Gastroesophageal sphincter (tissue), 4 donors: ENCODE results near the gene COL19A1. TPM values are rescaled to one million over a fixed set of nuclear protein-coding genes. Genes with fewer than 3 reads are reported as not detected.

Experiments
- ATAC-seq: fragments of 150-250 bp; one replicate; pipeline ENCODE4 v1.9.1; 2016; ENCODE audit warnings: mild to moderate bottlenecking, moderate library complexity
- H3K27ac ChIP-seq, 4 donors: fragments of 200-600 bp; sonication (generic) in 3 of 4; 1 replicate in 3 of 4; 2 replicates in 1 of 4; pipeline ENCODE4 v1.5.1; 2016 to 2019
- H3K27me3 ChIP-seq: fragments of 200-600 bp; sonication (generic); one replicate; pipeline ENCODE4 v1.5.1; 2019
- H3K36me3 ChIP-seq, 2 donors: fragments of 200-600 bp; sonication (generic); one replicate each; pipeline ENCODE4 v1.5.1; 2019; ENCODE audit warnings: control low read depth in 1 of 2
- H3K4me1 ChIP-seq, 3 donors: fragments of 200-600 bp; sonication (generic); 1 replicate in 2 of 3; 2 replicates in 1 of 3; pipeline ENCODE4 v1.5.1; 2016 to 2019; ENCODE audit warnings: control low read depth in 2 of 3
- H3K4me3 ChIP-seq, 2 donors: fragments of 200-600 bp; sonication (generic); one replicate each; pipeline ENCODE4 v1.5.1; 2019; ENCODE audit warnings: mild to moderate bottlenecking in 1 of 2, moderate library complexity in 1 of 2
- H3K9me3 ChIP-seq, 3 donors: fragments of 200-600 bp; sonication (generic); one replicate each; pipeline ENCODE4 v1.5.1; 2017 to 2019; ENCODE audit warnings: control low read depth in 2 of 3
- EP300 ChIP-seq: sonication (generic); formaldehyde crosslinking; IDR thresholded peaks from one replicate; pipeline ENCODE4 v1.6.1; 2017; ENCODE audit warnings: antibody characterized with exemption, mild to moderate bottlenecking
- POLR2A ChIP-seq, 2 donors: fragments of 450-650 bp; IDR thresholded peaks; one replicate each; pipeline ENCODE4 v1.6.1; 2017; ENCODE audit warnings: antibody characterized with exemption in 2 of 2, mild to moderate bottlenecking in 2 of 2, moderate library complexity in 1 of 2
- POLR2AphosphoS5 ChIP-seq: sonication (generic); formaldehyde crosslinking; IDR thresholded peaks from one replicate; pipeline ENCODE4 v1.6.1; 2017; ENCODE audit warnings: antibody characterized with exemption
- WGBS, 2 donors: methylation state at CpG; one replicate each; pipeline ENCODE4 v1.1.5; 2018; ENCODE audit warnings: low coverage in 1 of 2; 5-methylcytosine and 5-hydroxymethylcytosine counted together
- total RNA-seq, 4 donors: library from RNA; depleted of rRNA; stranded (reverse); fragments of >200 nt; gene quantifications; one replicate each; pipeline ENCODE4 v1.1.0, GENCODE V29; 2016
- TF ChIP-seq, protein P1 (sequence below), 4 experiments: fragments of 200-600 bp in 2 of 4; fragments of 450-650 bp in 2 of 4; sonication (generic) in 1 of 4; IDR thresholded peaks; one replicate each; pipeline ENCODE4 v1.5.1; 2017 to 2019; ENCODE audit warnings: antibody characterized with exemption in 4 of 4, mild to moderate bottlenecking in 2 of 4, moderate library complexity in 2 of 4

The COL19A1 gene
- total RNA-seq, 4 donors from 2014 or later = 3.7 to 15.6 (median 6.5) TPM

- WGBS, 2 donors = 90 to 96% methylated on average over 3 of the region's 4 CpGs
- H3K9me3 ChIP-seq = no peaks in the 10 kb centered on the region
- no peak overlapping the region for H3K4me3 ChIP-seq
- H3K36me3 ChIP-seq = no peaks in the 10 kb centered on the region
- H3K27me3 ChIP-seq = no peaks in the 10 kb centered on the region
- no peak for TF ChIP-seq EP300
- TF ChIP-seq POLR2A (IDR thresholded peaks at IDR 0.05) = no peak
- TF ChIP-seq POLR2AphosphoS5 = no peak
- TF ChIP-seq, protein P1, sequence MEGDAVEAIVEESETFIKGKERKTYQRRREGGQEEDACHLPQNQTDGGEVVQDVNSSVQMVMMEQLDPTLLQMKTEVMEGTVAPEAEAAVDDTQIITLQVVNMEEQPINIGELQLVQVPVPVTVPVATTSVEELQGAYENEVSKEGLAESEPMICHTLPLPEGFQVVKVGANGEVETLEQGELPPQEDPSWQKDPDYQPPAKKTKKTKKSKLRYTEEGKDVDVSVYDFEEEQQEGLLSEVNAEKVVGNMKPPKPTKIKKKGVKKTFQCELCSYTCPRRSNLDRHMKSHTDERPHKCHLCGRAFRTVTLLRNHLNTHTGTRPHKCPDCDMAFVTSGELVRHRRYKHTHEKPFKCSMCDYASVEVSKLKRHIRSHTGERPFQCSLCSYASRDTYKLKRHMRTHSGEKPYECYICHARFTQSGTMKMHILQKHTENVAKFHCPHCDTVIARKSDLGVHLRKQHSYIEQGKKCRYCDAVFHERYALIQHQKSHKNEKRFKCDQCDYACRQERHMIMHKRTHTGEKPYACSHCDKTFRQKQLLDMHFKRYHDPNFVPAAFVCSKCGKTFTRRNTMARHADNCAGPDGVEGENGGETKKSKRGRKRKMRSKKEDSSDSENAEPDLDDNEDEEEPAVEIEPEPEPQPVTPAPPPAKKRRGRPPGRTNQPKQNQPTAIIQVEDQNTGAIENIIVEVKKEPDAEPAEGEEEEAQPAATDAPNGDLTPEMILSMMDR (IDR thresholded peaks at IDR 0.05) = no peak
- no peak for ATAC-seq
- no peaks in the 10 kb centered on the region for H3K4me1 ChIP-seq
- no peak overlapping the region for H3K27ac ChIP-seq
These were observed 29.0 kb downstream of the COL19A1 start for GRCh38 chr6:69895396-69895795.

DNA sequence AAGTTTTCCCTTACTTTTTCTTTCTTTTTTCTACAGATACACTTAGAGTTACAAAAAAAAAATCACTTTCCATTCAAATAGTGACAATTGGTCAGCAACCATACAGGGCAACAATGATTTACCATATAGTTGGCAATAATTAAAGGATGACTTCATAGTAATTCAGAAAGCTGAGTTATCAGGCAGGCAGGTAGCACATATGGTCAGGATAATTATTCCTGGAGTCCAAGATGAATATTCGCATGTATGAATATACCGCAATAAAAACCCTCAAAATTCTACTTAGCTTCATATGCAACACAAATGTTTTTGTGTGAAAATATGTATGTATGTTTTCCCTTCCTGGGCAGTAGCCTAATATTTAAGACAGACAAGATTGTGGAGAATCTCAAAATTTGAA is 34.5 kb downstream of the COL19A1 start:
- no peak overlapping the region for H3K27ac ChIP-seq
- no peaks in the 10 kb centered on the region for H3K36me3 ChIP-seq
- H3K9me3 ChIP-seq = no peaks in the 10 kb centered on the region
- WGBS, 2 donors = 97 to 100% methylated on average over 2 of the region's 2 CpGs
- no peaks in the 10 kb centered on the region for H3K27me3 ChIP-seq
- no peak for ATAC-seq
- H3K4me3 ChIP-seq = no peak overlapping the region
- no peaks in the 10 kb centered on the region for H3K4me1 ChIP-seq
- TF ChIP-seq, protein P1 (IDR thresholded peaks at IDR 0.05) = no peak
- TF ChIP-seq POLR2AphosphoS5 = no peak
- no peak for TF ChIP-seq POLR2A (IDR thresholded peaks at IDR 0.05)
- no peak for TF ChIP-seq EP300

- Histone ChIP-seq H3K36me3 (no peaks in the 10 kb centered on the region), H3K4me3 (no peak overlapping the region), H3K27ac (no peak overlapping the region), H3K9me3 (no peaks in the 10 kb centered on the region), H3K27me3 (no peaks in the 10 kb centered on the region), H3K4me1 (no peaks in the 10 kb centered on the region)
- no peak for ATAC-seq
- 89 to 92% methylated on average over 3 of the region's 3 CpGs for WGBS, 2 donors
- TF ChIP-seq EP300 (no peak), POLR2AphosphoS5 (no peak), POLR2A (IDR thresholded peaks at IDR 0.05) (no peak)
- TF ChIP-seq, protein P1 (IDR thresholded peaks at IDR 0.05) = no peak
These were observed 35.0 kb downstream of the COL19A1 start for GRCh38 chr6:69901361-69901760.

DNA sequence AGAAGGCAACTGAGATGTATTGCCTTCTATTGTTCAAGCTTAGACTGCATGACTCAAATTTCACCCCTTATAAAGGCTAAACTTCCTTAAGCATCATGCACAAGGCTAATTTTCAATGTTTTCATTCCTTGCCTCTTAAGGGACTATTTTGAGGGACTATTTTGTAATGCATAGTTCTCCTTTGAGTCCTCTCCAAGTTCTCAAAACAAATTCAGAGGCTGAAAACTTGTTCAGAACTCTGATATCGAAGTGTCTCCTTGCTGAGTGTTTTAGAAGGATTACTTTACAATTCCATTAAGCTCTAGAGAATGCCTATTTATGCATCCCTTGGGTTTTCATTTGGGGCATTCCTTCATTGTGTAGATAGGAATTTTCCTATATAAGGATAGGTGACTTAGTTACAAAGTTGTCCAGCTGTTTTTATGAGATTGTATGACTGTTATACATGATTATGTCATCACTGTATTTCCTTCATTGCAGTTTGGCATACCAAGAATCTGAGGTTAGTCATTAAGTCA is 41.7 kb downstream of the COL19A1 start:
- no peaks in the 10 kb centered on the region for H3K9me3 ChIP-seq
- H3K27me3 ChIP-seq = no peaks in the 10 kb centered on the region
- TF ChIP-seq EP300 = no peak
- TF ChIP-seq POLR2AphosphoS5 = peak; percentile 21
- TF ChIP-seq, protein P1 (IDR thresholded peaks at IDR 0.05) = no peak
- TF ChIP-seq POLR2A (IDR thresholded peaks at IDR 0.05) = no peak
- 57 to 62% methylated on average over 1 of the region's 1 CpG for WGBS, 2 donors
- no peaks in the 10 kb centered on the region for H3K4me1 ChIP-seq
- no peaks in the 10 kb centered on the region for H3K36me3 ChIP-seq
- ATAC-seq = no peak
- no peak overlapping the region for H3K4me3 ChIP-seq
- no peak overlapping the region for H3K27ac ChIP-seq

GRCh38 chr6:69913361-69913760 is 47.0 kb downstream of the COL19A1 start:
- Histone ChIP-seq H3K9me3 (no peaks in the 10 kb centered on the region), H3K4me1 (peaks cover 0 to 6% (median 0%) of the 10 kb centered on the region in 3 donors), H3K27me3 (no peaks in the 10 kb centered on the region), H3K36me3 (no peaks in the 10 kb centered on the region), H3K27ac (no peak overlapping the region), H3K4me3 (no peak overlapping the region)
- no peak for TF ChIP-seq EP300
- TF ChIP-seq, protein P1 (IDR thresholded peaks at IDR 0.05) = no peak
- no peak for TF ChIP-seq POLR2AphosphoS5
- TF ChIP-seq POLR2A (IDR thresholded peaks at IDR 0.05) = no peak
- ATAC-seq = no peak
